ENCODE data around the gene SORCS2. TPM values are rescaled to one million over a fixed set of nuclear protein-coding genes. Genes with fewer than 3 reads are reported as not detected.
A peak's percentile ranks its signal among the peaks of the same experiment; 100 is the strongest.

The SORCS2 gene
- total RNA-seq, 1 donor from 2014 or later, result 29.5 TPM

DNA sequence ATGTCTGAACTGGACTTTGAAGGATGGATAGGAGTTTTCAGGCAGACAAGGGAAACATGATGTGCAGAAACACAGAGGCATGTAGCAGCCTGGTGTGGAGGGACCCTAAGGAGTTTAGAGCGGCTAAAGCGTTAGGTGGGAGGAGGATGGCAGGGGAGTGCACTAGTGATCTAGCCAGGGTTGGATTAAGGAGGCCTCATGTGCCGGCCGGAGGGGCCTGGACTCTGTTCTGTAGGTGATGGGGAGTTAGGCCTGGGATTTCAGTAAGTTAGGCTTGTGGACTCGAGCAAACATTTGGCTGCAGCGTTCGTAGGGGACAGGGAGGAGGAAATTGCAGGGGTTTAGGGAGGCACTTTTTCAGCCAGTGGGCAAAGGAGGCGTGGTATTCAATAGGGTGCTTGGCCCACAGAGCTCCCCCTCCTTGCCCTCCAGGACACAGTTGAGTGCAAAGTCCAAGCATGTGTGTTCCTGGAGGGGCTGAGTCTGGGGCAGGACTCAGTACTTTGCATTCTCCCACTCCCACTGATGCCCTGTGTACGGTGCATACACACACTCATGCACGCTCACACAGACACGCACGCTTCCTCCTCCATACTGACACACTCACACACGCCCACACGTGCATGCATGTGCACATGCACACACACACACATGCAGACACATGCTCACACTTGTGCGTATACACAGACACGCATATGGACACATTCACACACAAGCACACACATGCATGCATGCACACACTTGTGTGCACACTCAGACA, 223.8 kb downstream of the SORCS2 start:
- Mint-ChIP-seq H3K27me3 (ENCODE audit: unreplicated experiment) (peaks cover 8% of the 10 kb centered on the region), H3K4me3 (ENCODE audit: unreplicated experiment) (no peak overlapping the region)

DNA sequence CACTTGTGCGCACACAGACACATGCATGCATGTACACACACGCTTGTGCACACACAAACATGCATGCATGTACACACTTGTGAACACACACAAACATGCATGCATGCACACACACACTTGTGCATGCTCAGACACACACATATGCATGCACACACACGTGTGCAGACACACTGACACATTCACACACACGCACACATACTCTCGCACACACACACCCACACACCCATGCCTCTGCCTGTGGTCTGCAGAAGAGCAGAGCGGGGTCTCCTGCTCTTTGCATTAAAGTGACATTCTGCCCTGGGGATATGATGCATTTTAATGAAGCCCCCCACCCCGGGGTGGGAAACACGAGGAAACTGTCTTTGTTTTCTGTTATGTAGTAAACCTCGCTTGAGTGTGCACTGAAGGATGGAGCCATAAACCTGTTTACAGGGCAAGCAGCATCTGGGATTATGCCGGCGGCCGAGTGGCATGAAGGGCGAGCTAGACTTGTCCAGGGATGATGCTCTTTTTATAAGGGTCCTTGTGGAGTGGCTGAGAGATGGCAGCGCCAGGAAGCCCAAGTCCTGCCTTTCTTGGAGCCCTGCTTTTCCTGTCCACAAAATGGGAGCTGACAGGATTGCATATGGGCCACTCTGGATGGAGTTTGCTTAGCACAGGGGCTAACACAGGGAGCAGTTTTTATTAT, 224.6 kb downstream of the SORCS2 start:
- H3K9me3 Mint-ChIP-seq (ENCODE audit: unreplicated experiment), result peaks cover 9% of the 10 kb centered on the region
- no peak for DNase-seq
- peaks cover 8% of the 10 kb centered on the region for H3K27me3 Mint-ChIP-seq (ENCODE audit: unreplicated experiment)
- no peak overlapping the region for H3K27ac Mint-ChIP-seq (ENCODE audit: unreplicated experiment)
- H3K36me3 Mint-ChIP-seq (ENCODE audit: unreplicated experiment), result peaks cover 5% of the 10 kb centered on the region
- TF ChIP-seq, protein P1, sequence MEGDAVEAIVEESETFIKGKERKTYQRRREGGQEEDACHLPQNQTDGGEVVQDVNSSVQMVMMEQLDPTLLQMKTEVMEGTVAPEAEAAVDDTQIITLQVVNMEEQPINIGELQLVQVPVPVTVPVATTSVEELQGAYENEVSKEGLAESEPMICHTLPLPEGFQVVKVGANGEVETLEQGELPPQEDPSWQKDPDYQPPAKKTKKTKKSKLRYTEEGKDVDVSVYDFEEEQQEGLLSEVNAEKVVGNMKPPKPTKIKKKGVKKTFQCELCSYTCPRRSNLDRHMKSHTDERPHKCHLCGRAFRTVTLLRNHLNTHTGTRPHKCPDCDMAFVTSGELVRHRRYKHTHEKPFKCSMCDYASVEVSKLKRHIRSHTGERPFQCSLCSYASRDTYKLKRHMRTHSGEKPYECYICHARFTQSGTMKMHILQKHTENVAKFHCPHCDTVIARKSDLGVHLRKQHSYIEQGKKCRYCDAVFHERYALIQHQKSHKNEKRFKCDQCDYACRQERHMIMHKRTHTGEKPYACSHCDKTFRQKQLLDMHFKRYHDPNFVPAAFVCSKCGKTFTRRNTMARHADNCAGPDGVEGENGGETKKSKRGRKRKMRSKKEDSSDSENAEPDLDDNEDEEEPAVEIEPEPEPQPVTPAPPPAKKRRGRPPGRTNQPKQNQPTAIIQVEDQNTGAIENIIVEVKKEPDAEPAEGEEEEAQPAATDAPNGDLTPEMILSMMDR (IDR thresholded peaks at IDR 0.05; ENCODE audit: partially characterized antibody, unreplicated experiment), result no peak
- no peaks in the 10 kb centered on the region for H3K4me1 Mint-ChIP-seq (ENCODE audit: low read depth, unreplicated experiment)
- no peak overlapping the region for H3K4me3 Mint-ChIP-seq (ENCODE audit: unreplicated experiment)

More for the DNA sequence above, 223.8 kb downstream of the SORCS2 start:
- DNase-seq, result no peak
- Mint-ChIP-seq H3K4me1 (ENCODE audit: low read depth, unreplicated experiment) (no peaks in the 10 kb centered on the region), H3K9me3 (ENCODE audit: unreplicated experiment) (peaks cover 12% of the 10 kb centered on the region), H3K27ac (ENCODE audit: unreplicated experiment) (no peak overlapping the region), H3K36me3 (ENCODE audit: unreplicated experiment) (peaks cover 5% of the 10 kb centered on the region)
- TF ChIP-seq, protein P1 (IDR thresholded peaks at IDR 0.05; ENCODE audit: partially characterized antibody, unreplicated experiment), result no peak

GRCh38 chr4:7417639-7418038, 225.3 kb downstream of the SORCS2 start:
- H3K36me3 Mint-ChIP-seq (ENCODE audit: unreplicated experiment), result peaks cover 5% of the 10 kb centered on the region
- H3K4me3 Mint-ChIP-seq (ENCODE audit: unreplicated experiment), result no peak overlapping the region
- peaks cover 12% of the 10 kb centered on the region for H3K9me3 Mint-ChIP-seq (ENCODE audit: unreplicated experiment)
- H3K27ac Mint-ChIP-seq (ENCODE audit: unreplicated experiment), result no peak overlapping the region
- no peaks in the 10 kb centered on the region for H3K4me1 Mint-ChIP-seq (ENCODE audit: low read depth, unreplicated experiment)
- peaks cover 9% of the 10 kb centered on the region for H3K27me3 Mint-ChIP-seq (ENCODE audit: unreplicated experiment)
- no peak for DNase-seq
- TF ChIP-seq, protein P1 (IDR thresholded peaks at IDR 0.05; ENCODE audit: partially characterized antibody, unreplicated experiment), result no peak

GRCh38 chr4:7418131-7418943, 226.0 kb downstream of the SORCS2 start:
- TF ChIP-seq, protein P1 (IDR thresholded peaks at IDR 0.05; ENCODE audit: partially characterized antibody, unreplicated experiment), result no peak
- Mint-ChIP-seq H3K4me1 (ENCODE audit: low read depth, unreplicated experiment) (no peaks in the 10 kb centered on the region), H3K36me3 (ENCODE audit: unreplicated experiment) (peaks cover 5% of the 10 kb centered on the region), H3K9me3 (ENCODE audit: unreplicated experiment) (peaks cover 13% of the 10 kb centered on the region), H3K4me3 (ENCODE audit: unreplicated experiment) (no peak overlapping the region), H3K27ac (ENCODE audit: unreplicated experiment) (peak overlapping the region; percentile 33), H3K27me3 (ENCODE audit: unreplicated experiment) (peaks cover 13% of the 10 kb centered on the region)
- DNase-seq, result no peak
